PFSK-1 (cell line): Measurements from ENCODE around the gene ZNF556.

Experiments used
- POLR2AphosphoS5 ChIP-seq: IDR thresholded peaks from 2 replicates; pipeline ENCODE4 v1.6.1; 2012; ENCODE audit warnings: low read depth, mild to moderate bottlenecking, control low read depth, low read length, moderate library complexity
- REST ChIP-seq, 2 experiments: IDR thresholded peaks; 2 replicates each; pipeline versions ENCODE4 v1.6.1 to v1.8.0; 2011 to 2012; ENCODE audit warnings: low read depth in 2 of 2, low read length in 2 of 2, control low read depth in 1 of 2, inconsistent platforms in 1 of 2, mild to moderate bottlenecking in 1 of 2, moderate library complexity in 1 of 2; ENCODE audit not compliant: insufficient read depth in 1 of 2
- TAF1 ChIP-seq: IDR thresholded peaks from 2 replicates; pipeline ENCODE4 v1.6.1; 2012; ENCODE audit warnings: low read length, control low read depth, borderline replicate concordance; ENCODE audit not compliant: insufficient read depth

GRCh38 chr19:2877398-2878331 lies 10.5 kb downstream of the ZNF556 start:
- TF ChIP-seq POLR2AphosphoS5 (no peak), REST (IDR thresholded peaks at IDR 0.05; ENCODE audit: insufficient read depth in 1 of 2, low read depth in 2 of 2, low read length in 2 of 2) (no peak), TAF1 (no peak)
